Measurements from ENCODE around the gene WDFY3. TPM values are rescaled to one million over a fixed set of nuclear protein-coding genes. Genes with fewer than 3 reads are reported as not detected.

The WDFY3 gene
- total RNA-seq, 1 donor from 2014 or later = 126 TPM

- Histone ChIP-seq H3K9me3 (no peaks in the 10 kb centered on the region), H3K4me3 (no peak overlapping the region), H3K36me3 (peaks cover 32% of the 10 kb centered on the region), H3K27ac (no peak overlapping the region), H3K4me1 (no peaks in the 10 kb centered on the region), H3K27me3 (no peaks in the 10 kb centered on the region)
- ATAC-seq (no peak), DNase-seq (no peak)
- TF ChIP-seq, protein P1, sequence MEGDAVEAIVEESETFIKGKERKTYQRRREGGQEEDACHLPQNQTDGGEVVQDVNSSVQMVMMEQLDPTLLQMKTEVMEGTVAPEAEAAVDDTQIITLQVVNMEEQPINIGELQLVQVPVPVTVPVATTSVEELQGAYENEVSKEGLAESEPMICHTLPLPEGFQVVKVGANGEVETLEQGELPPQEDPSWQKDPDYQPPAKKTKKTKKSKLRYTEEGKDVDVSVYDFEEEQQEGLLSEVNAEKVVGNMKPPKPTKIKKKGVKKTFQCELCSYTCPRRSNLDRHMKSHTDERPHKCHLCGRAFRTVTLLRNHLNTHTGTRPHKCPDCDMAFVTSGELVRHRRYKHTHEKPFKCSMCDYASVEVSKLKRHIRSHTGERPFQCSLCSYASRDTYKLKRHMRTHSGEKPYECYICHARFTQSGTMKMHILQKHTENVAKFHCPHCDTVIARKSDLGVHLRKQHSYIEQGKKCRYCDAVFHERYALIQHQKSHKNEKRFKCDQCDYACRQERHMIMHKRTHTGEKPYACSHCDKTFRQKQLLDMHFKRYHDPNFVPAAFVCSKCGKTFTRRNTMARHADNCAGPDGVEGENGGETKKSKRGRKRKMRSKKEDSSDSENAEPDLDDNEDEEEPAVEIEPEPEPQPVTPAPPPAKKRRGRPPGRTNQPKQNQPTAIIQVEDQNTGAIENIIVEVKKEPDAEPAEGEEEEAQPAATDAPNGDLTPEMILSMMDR (IDR thresholded peaks at IDR 0.05) = no peak
- intact Hi-C loops (cut with DNase I) = no loop called here
These were observed 240.1 kb downstream of the WDFY3 start for GRCh38 chr4:84726356-84726755.

DNA sequence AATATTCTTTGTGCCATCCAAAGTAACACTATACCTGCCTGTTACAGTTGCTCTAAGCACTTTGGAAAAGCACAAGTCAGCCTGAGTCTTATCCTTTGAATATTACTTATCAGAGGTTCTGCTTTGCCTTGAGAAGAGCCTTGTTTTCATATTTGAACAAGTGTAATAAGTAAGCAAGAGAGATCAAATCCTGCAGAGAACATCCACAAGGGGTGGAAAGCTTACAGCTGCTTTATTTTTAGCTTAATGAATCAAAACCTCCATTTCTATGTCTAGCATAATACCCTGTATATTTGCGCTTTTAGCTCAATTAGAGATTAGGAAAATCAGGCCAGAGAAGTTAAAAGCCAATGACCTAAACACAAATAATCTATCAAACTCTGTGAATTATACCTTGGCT is 243.8 kb downstream of the WDFY3 start:
- intact Hi-C loops (cut with DNase I) = no loop called here

DNA sequence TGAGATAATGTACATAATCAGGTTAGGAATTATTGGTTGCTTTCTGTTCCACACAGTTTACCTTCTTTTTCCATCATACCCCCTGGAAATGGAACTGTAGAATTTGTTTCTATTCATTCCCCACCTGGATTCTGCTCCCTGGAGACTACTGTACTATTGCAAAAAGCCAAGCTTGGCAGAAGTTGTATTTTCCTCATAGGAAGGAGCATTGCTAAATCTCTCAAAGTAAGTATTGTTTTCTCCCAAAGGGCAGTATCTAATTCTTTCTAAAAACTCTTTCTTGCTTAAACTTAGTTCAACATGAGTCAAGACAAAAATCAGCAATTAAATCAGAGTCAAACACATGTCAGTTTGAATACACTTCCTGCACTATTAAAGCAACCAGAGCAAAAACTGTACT is 247.4 kb downstream of the WDFY3 start:
- intact Hi-C loops (cut with DNase I) = no loop called here
- Histone ChIP-seq H3K36me3 (peaks cover 84% of the 10 kb centered on the region), H3K27ac (no peak overlapping the region), H3K4me3 (no peak overlapping the region), H3K9me3 (no peaks in the 10 kb centered on the region), H3K27me3 (no peaks in the 10 kb centered on the region), H3K4me1 (no peaks in the 10 kb centered on the region)
- ATAC-seq (no peak), DNase-seq (no peak)
- TF ChIP-seq, protein P1 (IDR thresholded peaks at IDR 0.05) = no peak

More for the DNA sequence above, 243.8 kb downstream of the WDFY3 start:
- TF ChIP-seq, protein P1 (IDR thresholded peaks at IDR 0.05) = no peak
- Histone ChIP-seq H3K36me3 (peaks cover 60% of the 10 kb centered on the region), H3K4me1 (no peaks in the 10 kb centered on the region), H3K9me3 (no peaks in the 10 kb centered on the region), H3K27ac (no peak overlapping the region), H3K27me3 (no peaks in the 10 kb centered on the region), H3K4me3 (no peak overlapping the region)
- DNase-seq (no peak), ATAC-seq (no peak)

- DNase-seq = no peak
- no peaks in the 10 kb centered on the region for H3K4me1 ChIP-seq
- H3K27me3 ChIP-seq = no peaks in the 10 kb centered on the region
- peaks cover 84% of the 10 kb centered on the region for H3K36me3 ChIP-seq
- ATAC-seq = no peak
- intact Hi-C loops (cut with DNase I) = no loop called here
- H3K27ac ChIP-seq = no peak overlapping the region
- TF ChIP-seq, protein P1 (IDR thresholded peaks at IDR 0.05) = no peak
- H3K9me3 ChIP-seq = no peaks in the 10 kb centered on the region
- no peak overlapping the region for H3K4me3 ChIP-seq
These were observed 247.8 kb downstream of the WDFY3 start for GRCh38 chr4:84718699-84719098.

DNA sequence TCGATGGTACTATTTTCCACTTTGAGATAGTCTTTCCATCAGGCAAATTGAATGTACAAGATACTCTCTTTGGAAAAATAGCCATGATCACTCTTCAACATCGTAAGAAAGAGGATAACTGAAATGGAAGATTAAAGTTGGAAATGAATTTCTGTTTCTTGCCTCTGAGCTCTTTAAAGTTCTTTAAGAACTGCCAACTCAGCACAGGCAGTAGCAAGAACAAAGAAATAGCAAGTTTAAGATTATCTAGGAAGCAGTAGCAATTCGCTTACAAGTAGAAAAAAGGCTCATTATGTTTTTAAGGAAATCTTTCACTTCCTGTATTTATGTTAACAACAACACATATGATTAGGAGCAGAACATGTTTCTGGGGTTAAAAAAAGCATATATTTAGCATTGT is 255.9 kb downstream of the WDFY3 start:
- Histone ChIP-seq H3K4me1 (no peaks in the 10 kb centered on the region), H3K9me3 (no peaks in the 10 kb centered on the region), H3K4me3 (no peak overlapping the region), H3K27ac (no peak overlapping the region), H3K27me3 (no peaks in the 10 kb centered on the region), H3K36me3 (peaks cover 92% of the 10 kb centered on the region)
- TF ChIP-seq, protein P1 (IDR thresholded peaks at IDR 0.05) = no peak
- ATAC-seq (no peak), DNase-seq (no peak)
- intact Hi-C loops (cut with DNase I) = no loop called here
